ENCODE results near the gene TROAP. TPM values are rescaled to one million over a fixed set of nuclear protein-coding genes. Genes with fewer than 3 reads are reported as not detected.
A peak's percentile ranks its signal among the peaks of the same experiment; 100 is the strongest.

Gene TROAP
- total and polyA plus RNA-seq, 4 donors, result 0.97 to 17.5 (median 2.0) TPM; not detected in 1

DNA sequence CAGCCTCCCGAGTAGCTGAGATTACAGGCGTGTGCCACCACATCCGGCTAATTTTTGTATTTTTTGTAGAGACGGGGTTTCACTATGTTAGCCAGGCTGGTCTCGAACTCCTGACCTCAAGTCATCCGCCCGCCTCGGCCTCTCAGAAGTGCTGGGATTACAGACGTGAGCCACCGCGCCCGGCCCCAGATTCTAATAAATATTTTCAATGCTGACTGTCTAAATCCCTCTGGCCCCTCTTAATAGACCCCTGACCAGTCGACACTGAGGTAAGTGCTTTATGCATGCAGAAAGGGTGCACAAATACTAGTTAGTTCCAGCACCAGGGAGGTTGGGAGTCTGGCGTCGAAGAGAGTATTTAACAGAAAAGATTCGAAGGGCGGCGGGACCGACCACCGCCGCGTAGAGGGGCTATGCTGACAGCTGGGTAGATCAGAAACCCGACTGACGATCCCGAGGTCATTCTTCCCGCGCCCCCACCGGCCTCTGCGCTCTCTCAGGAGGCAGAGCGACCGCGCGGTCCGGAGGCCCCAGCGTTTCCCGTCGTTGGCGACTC, 43.1 kb downstream of the TROAP start (continued):
- TF ChIP-seq, protein P1, sequence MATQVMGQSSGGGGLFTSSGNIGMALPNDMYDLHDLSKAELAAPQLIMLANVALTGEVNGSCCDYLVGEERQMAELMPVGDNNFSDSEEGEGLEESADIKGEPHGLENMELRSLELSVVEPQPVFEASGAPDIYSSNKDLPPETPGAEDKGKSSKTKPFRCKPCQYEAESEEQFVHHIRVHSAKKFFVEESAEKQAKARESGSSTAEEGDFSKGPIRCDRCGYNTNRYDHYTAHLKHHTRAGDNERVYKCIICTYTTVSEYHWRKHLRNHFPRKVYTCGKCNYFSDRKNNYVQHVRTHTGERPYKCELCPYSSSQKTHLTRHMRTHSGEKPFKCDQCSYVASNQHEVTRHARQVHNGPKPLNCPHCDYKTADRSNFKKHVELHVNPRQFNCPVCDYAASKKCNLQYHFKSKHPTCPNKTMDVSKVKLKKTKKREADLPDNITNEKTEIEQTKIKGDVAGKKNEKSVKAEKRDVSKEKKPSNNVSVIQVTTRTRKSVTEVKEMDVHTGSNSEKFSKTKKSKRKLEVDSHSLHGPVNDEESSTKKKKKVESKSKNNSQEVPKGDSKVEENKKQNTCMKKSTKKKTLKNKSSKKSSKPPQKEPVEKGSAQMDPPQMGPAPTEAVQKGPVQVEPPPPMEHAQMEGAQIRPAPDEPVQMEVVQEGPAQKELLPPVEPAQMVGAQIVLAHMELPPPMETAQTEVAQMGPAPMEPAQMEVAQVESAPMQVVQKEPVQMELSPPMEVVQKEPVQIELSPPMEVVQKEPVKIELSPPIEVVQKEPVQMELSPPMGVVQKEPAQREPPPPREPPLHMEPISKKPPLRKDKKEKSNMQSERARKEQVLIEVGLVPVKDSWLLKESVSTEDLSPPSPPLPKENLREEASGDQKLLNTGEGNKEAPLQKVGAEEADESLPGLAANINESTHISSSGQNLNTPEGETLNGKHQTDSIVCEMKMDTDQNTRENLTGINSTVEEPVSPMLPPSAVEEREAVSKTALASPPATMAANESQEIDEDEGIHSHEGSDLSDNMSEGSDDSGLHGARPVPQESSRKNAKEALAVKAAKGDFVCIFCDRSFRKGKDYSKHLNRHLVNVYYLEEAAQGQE (IDR thresholded peaks at IDR 0.05), result no peak
- no peak for TF ChIP-seq FOXA2 (IDR thresholded peaks at IDR 0.05)
- TF ChIP-seq NR2F2 (IDR thresholded peaks at IDR 0.05), result no peak
- no peak for TF ChIP-seq MAX (IDR thresholded peaks at IDR 0.05)

GRCh38 chr12:49366652-49367380, 43.8 kb downstream of the TROAP start:
- Histone ChIP-seq H3K27me3 (ENCODE audit: control insufficient read depth in 4 of 4, insufficient read depth in 4 of 4, low read length in 3 of 4) (no peaks in the 10 kb centered on the region), H3K36me3 (ENCODE audit: control insufficient read depth in 4 of 4, insufficient read depth in 3 of 4, low read depth in 1 of 4, low read length in 3 of 4) (no peaks in the 10 kb centered on the region), H3K9ac (ENCODE audit: low read depth in 1 of 2, low read length in 2 of 2) (peak overlapping the region; percentile 86 to 89), H3K9me3 (ENCODE audit: control insufficient read depth in 4 of 4, low read length in 3 of 4) (no peaks in the 10 kb centered on the region), H3K27ac (ENCODE audit: low read depth in 1 of 2, low read length in 2 of 2) (peak overlapping the region; percentile 89 to 93), H3K4me3 (ENCODE audit: low read depth in 1 of 3, low read length in 3 of 3) (peak overlapping the region; percentile 69 to 93 (median 85)), H3K4me1 (ENCODE audit: control insufficient read depth in 4 of 4, insufficient read depth in 4 of 4, low read length in 3 of 4) (peaks cover 2 to 15% (median 5%) of the 10 kb centered on the region in 4 donors)
- TF ChIP-seq RAD21 (IDR thresholded peaks at IDR 0.05), result no peak
- peak; percentile 15 for TF ChIP-seq CTCF (IDR thresholded peaks at IDR 0.05; ENCODE audit: low read depth, low read length, missing input control)
- peak; percentile 28 for TF ChIP-seq TAF1 (conservative IDR thresholded peaks at IDR 0.05)
- TF ChIP-seq HNF4G (IDR thresholded peaks at IDR 0.05), result peak; percentile 11
- TF ChIP-seq, protein P1 (IDR thresholded peaks at IDR 0.05), result peak; percentile 24
- TF ChIP-seq SP1 (IDR thresholded peaks at IDR 0.05), result no peak
- DNase-seq (ENCODE audit: low spot score), result peak; percentile 85
- WGBS, result under 1% methylated on average over 97 of the region's 97 CpGs

Measured in liver (tissue), 9 donors.